ENCODE measurements around the gene UQCRHL. TPM values are rescaled to one million over a fixed set of nuclear protein-coding genes. Genes with fewer than 3 reads are reported as not detected.

UQCRHL gene
- total and polyA plus RNA-seq, 2 donors (not counting 1 experiment from before 2014, with no cell fraction given), result 0.98 to 1.8 TPM

DNA sequence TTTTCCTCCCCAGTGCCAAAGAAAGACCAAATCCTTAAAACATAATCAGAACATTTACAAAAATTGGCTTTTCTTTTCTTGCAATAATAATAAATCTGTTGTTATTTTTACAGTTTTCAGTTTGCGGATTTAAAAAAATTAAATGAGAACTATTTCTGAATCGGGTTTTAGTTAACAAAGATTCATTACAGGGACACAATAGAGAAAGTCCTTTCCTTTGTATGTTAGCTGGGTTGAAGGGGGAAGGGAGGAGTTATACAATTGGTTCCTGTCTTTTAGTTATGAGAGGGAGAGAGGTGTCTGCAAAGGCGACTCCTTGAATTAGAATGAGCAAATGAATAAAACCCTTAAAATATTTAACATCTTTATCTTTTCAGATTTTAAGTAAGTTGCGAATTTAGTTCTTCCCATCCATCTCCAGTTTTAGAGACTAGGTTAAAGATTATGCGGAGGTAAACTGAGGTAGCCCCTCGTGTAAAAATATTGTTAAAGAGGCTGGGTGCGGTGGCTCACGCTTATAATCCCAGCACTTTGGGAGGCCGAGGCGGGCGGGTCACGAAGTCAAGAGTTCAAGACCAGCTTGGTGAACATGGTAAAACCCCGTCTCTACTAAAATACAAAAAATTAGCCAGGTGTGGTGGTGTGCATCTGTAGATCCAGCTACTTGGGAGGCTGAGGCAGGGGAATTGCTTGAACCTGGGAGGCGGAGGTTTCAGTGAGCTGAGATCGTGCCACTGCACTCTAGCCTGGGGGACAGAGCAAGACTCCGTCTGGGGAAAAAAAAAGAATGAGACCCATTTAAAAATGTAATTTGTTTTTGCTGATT, 44.0 kb upstream of the UQCRHL start:
- no peaks in the 10 kb centered on the region for H3K27me3 Mint-ChIP-seq
- Histone ChIP-seq H3K9ac (ENCODE audit: low read length) (peak overlapping the region; percentile 34), H4K20me1 (ENCODE audit: control insufficient read depth, insufficient read depth, low read length, poor library complexity, severe bottlenecking) (peaks cover 20% of the 10 kb centered on the region), H3K36me3 (replicated peaks in 1 of 2; ENCODE audit: control extremely low read depth in 1 of 2, control insufficient read depth in 1 of 2, extremely low read depth in 1 of 2, insufficient read depth in 2 of 2, low read length in 1 of 2) (no peaks in the 10 kb centered on the region), H3K9me3 (ENCODE audit: control extremely low read depth in 1 of 3, control insufficient read depth in 2 of 3, insufficient read depth in 1 of 3, low read length in 2 of 3) (peaks cover 0 to 3% (median 0%) of the 10 kb centered on the region in 3 donors), H3K27ac (ENCODE audit: low read length in 2 of 2) (peak overlapping the region in 1 of 2 donors; percentile 56), H3K4me2 (replicated peaks; ENCODE audit: low read depth, low read length, poor library complexity, severe bottlenecking) (peak overlapping the region; percentile 60), H3K4me3 (ENCODE audit: control extremely low read depth in 1 of 5, extremely low read depth in 1 of 5, insufficient read depth in 1 of 5, low read depth in 2 of 5, low read length in 4 of 5) (peak overlapping the region in 1 of 5 experiments; percentile 31), H3K79me2 (ENCODE audit: control insufficient read depth, insufficient read depth, low read length) (peaks cover 85% of the 10 kb centered on the region), H3K27me3 (replicated peaks in 1 of 4; ENCODE audit: control extremely low read depth in 1 of 4, control insufficient read depth in 3 of 4, insufficient read depth in 4 of 4, low read length in 3 of 4) (no peaks in the 10 kb centered on the region), H3K4me1 (ENCODE audit: control insufficient read depth in 2 of 2, insufficient read depth in 2 of 2, low read length in 2 of 2) (peaks cover 33 to 47% of the 10 kb centered on the region in 2 donors), H2AFZ (ENCODE audit: insufficient read depth, low read depth, low read length, poor library complexity, severe bottlenecking) (no peak overlapping the region)
- peak overlapping the region; percentile 41 for H3K27ac Mint-ChIP-seq
- ATAC-seq (ENCODE audit: low read depth) (no peak), DNase-seq (no peak)
- POLR2A ChIA-PET, result interaction anchor here (0.6 to 9.4 kb wide), 2 partner anchors 15 to 55 kb away, joined by 6 to 221 read pairs; no protein-coding TSS in a partner anchor
- H3K4me3 Mint-ChIP-seq, result peak overlapping the region; percentile 17
- H3K4me1 Mint-ChIP-seq, result peaks cover 43% of the 10 kb centered on the region
- no peaks in the 10 kb centered on the region for H3K9me3 Mint-ChIP-seq (ENCODE audit: insufficient read depth)
- intact Hi-C loops (cut with micrococcal nuclease), result loop anchor here (1.0 kb wide), 1 partner anchor 35 kb away; no protein-coding TSS in a partner anchor
- TF ChIP-seq CTCF (IDR thresholded peaks at IDR 0.05) (no peak), EZH2 (IDR thresholded peaks at IDR 0.05; ENCODE audit: borderline replicate concordance, insufficient read depth, low read depth, low read length, poor library complexity, severe bottlenecking) (no peak)
- CTCF ChIA-PET, result interaction anchor here (0.9 to 7.4 kb wide), 2 partner anchors 18 to 37 kb away, joined by 4 to 52 read pairs; no protein-coding TSS in a partner anchor
- 74% methylated on average over 4 of the region's 16 CpGs for WGBS (ENCODE audit: insufficient coverage)
